Fibroblast of skin of back (primary cell): ENCODE measurements around the gene ABCF1.
A peak's percentile ranks its signal among the peaks of the same experiment; 100 is the strongest.

Experiments
- DNase-seq: peaks from one replicate; pipeline ENCODE4 v3.0.0-alpha.2; 2013

The ABCF1 gene

DNA sequence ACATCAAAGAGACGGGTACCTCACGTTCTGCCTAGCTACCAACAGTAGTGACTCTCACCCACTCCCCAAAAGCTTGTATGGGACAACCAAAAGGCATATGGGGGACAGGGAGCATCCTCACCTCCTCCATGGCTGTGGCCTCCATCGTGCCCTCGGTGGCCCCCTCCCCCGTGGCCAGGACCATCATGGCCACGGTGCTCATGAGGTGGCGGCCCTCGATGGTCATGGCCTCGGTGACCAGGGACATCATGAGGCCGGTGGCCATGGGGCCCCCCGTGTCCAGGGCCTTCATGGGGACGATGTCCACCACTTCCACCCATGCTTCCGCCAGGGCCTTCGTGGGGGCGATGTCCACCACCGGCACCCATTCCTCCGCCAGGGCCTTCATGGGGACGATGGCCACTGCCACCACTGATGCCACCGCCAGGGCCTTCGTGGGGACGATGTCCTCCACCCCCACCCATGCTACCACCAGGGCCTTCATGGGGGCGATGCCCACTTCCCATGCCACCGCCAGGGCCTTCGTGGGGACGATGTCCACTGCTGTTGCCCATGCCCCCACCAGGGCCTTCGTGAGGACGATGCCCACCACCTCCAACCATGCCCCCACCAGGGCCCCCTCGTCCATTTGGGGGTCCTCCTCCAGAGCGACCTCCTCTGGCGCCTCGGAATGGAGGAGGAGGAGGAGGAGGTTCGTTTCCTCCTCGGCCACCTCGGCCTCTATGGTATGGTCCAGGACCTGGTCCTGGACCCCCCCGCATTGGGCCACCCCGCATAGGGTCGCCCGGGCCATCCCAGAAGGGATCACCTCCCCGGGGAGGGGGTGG lies 30.8 kb downstream of the ABCF1 start:
- no peak for DNase-seq

- no peak for DNase-seq
These were observed 32.7 kb downstream of the ABCF1 start for GRCh38 chr6:30603961-30604360.

GRCh38 chr6:30610065-30610464 lies 38.8 kb downstream of the ABCF1 start:
- no peak for DNase-seq

GRCh38 chr6:30611150-30611855 lies 40.1 kb downstream of the ABCF1 start:
- DNase-seq = no peak

DNA sequence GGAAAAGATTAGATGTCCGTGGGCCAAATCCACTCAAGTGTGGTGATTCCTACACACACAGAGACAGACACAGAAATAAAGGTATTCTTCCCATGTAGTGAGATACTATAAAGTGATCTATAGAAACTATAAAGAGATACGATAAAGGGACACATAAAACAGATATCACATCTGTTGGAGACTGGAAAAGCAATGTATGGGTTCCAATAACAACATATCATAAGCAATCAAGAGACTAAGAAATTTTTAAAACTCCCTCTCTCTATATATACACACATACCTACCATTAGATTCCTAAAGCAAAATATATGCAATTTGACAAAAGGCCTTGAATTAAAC lies 40.6 kb downstream of the ABCF1 start:
- no peak for DNase-seq

DNA sequence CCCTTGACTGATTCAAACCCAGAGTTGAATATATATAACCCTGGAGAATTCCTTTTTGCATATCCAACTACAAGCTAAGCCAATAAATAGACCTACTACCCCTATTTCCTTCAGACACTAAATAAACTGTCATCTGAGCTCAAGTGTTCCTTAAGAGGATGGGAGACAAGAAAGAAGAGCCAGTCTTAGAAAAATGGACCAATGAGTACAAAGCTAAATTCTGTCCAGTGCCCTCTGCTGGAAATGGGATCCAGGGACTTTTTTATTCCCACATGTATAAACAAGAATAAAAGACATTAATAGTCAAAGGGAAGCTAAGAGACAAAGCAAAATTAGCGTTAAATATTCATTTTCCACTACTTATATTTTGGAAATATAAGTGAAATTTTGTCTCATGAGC lies 41.0 kb downstream of the ABCF1 start:
- peak; percentile 46 for DNase-seq

DNA sequence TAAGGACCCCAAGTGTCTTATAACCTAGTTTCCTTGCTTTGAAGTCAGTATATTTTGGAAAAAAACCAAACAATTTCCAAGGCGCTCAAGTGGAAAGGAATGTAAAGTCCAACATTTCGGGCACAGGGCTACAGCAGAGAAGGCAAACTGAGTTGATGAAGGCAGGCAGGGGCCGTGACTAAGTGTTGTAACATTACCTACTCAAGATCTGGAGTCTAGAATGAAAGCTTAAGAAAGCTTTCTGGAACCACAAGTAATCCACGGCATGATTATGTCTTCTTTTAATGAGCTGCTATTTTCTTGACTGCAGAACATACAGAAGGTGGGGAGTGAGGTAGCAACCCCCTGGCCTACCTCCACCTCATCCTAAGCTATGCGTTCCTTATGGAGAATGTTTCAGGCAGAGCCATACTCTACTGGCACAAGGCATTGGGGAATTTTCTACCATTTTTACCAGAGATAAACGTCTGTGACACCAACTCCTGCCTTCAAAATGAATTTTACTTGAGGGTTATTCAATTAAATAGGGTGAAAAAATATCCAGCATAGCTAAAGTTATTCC lies 41.5 kb downstream of the ABCF1 start:
- peak; percentile 61 for DNase-seq

DNA sequence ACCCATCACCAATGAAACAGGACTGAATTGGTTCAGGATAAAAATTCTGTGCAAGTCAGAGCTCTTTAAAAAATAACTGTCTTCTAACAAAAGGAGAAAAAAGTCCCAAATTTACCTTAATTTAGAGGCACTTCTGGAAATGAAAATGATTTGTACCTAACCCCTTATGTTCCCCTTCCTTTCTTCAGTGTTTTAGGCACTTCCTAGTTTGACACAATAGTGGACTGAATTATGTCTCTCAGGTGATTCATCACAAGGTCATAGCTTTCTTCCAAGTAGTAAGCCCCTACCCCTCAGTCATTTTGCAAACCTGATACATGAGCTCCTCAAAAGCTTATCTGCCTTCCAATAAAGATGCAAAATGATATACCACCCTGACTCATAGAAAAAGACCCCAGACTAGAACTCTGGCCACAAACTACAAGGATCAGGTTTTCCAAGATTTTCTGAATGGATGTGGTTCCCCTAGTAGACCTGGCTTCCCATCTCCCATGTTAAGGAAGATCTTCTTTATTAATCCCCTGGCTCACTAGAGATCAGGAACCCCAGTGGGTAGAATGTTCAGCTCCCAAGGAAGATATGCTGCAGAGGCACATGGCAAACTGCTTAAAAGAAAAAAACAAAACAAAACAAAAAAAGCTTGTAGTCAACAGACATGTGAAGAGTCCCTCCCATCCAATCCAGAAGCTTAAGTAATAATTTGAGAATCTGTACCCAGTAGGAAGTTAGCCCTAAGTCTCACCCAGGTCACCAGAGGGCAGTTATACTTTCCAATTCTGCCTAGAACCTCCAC lies 42.2 kb downstream of the ABCF1 start:
- DNase-seq = no peak

- no peak for DNase-seq
These were observed 43.0 kb downstream of the ABCF1 start for GRCh38 chr6:30614044-30614842.

GRCh38 chr6:30614843-30615218 lies 43.6 kb downstream of the ABCF1 start:
- peak; percentile 98 for DNase-seq

DNA sequence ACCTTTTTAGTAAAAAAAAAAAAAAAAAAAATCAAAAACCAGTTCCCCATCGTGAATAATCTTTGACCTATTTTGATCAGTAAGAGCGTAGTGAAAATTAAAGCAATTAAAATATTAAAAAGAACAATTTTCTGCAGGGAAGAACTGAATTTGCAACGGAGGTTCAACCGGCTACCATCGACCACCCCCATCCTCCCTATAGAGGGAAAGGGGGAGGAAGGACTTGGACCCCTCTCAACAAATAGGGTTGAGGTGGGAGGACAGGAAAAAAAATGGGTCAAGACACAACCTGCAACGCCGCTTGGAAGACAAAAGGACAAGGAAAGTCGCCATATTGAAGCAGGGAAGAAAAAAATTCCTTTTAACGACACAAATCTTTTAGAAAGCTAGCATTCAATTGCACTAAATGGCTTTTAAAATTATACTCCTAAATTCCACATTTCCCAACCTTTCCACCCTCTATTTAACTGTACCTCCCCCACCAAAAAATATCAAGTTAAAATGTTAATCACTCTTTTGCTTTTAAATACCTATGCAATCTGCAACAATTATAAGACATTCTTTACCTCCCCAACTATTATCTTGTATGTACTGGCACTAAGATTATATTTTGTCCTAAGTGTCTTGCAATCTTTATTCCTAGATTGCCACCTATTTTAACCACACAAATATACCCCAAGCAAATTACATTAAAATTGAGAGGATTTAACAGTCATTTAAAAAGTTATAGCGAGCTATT lies 44.1 kb downstream of the ABCF1 start:
- peak; percentile 89 for DNase-seq

- DNase-seq = peak; percentile 39
These were observed 44.9 kb downstream of the ABCF1 start for GRCh38 chr6:30615958-30616810.

- DNase-seq = peak; percentile 100
These were observed 45.7 kb downstream of the ABCF1 start, which contains the start of gene PPP1R10 for GRCh38 chr6:30616811-30617564. TSS of gene PPP1R10 (minus strand) at chr6:30617243. CDS start at chr6:30609944, 7,299 bp downstream.

- peak; percentile 98 for DNase-seq
These were observed 46.5 kb downstream of the ABCF1 start, which contains the start of gene MRPS18B for GRCh38 chr6:30617565-30618269. TSS of gene MRPS18B (plus strand) at chr6:30617840. CDS start at chr6:30617866, 26 bp downstream.

GRCh38 chr6:30618270-30618797 lies 47.1 kb downstream of the ABCF1 start:
- DNase-seq = no peak

DNA sequence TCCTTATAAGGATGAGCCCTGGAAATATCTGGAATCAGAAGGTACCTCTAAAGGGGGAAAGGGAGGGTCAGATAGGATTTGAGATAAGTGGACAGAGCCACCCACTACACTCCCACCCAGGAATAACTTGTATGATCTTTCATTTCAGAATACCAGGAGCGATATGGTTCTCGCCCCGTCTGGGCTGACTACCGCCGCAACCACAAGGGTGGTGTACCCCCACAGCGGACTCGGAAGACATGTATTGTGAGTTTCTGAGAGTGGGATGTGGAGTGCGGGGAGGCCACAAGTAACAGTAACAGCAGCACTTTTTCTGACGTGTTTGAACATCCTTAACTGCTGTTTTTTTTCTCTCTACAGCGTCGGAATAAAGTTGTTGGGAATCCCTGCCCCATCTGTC lies 48.3 kb downstream of the ABCF1 start:
- DNase-seq = no peak

- DNase-seq = no peak
These were observed 54.3 kb downstream of the ABCF1 start for GRCh38 chr6:30625511-30625910.
